ENCODE measurements around the gene NFIB.

Gene NFIB

DNA sequence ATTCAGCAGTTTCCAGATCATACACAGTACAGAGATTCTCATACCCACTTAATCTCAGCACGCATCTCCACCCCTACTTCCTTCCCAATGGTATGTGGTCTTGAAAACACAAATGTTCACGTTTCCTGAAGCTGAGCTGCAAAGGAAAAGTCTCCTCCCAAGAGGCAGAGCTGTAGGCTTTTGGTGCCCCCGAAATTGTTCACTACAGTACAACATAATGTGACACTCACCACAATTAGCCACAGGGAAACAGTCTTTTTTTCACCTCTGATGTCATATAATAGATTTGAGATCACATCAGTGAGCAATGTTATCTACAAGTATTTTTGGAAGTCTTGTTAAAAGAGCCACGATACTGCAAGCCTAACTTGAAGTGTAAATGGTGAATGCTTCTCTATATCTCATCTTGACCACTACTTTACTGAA, 40.2 kb downstream of the NFIB start:
- no peak for DNase-seq (ENCODE audit: low read depth)

DNA sequence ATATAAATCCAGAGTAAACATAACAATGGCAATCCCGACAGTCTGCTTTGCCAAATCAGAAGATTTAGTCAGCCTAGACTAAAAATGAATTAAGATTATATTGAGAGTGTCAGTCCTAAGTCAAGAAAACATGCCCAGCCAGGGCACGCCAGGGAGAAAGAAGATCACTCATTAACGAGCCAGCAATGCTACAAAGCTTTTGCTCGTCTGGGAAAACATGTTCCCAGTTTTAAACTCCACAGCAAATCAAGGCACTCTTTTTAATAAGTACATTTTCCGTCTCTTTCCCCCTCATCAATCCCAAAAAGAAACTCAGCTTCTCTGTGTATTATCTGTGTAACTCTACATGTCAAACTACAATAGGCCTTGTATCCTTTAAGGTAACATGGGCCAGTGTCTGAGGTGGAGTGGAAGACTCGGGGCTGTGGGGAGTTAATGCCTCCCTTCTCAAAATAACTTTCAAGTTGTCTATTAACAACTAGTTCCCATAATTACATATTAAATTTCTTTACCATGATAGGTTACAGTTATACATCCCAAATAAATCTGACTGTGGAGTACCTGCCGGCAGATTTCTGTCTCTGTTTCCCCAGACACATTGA, 40.9 kb downstream of the NFIB start:
- DNase-seq (ENCODE audit: low read depth), result no peak

DNA sequence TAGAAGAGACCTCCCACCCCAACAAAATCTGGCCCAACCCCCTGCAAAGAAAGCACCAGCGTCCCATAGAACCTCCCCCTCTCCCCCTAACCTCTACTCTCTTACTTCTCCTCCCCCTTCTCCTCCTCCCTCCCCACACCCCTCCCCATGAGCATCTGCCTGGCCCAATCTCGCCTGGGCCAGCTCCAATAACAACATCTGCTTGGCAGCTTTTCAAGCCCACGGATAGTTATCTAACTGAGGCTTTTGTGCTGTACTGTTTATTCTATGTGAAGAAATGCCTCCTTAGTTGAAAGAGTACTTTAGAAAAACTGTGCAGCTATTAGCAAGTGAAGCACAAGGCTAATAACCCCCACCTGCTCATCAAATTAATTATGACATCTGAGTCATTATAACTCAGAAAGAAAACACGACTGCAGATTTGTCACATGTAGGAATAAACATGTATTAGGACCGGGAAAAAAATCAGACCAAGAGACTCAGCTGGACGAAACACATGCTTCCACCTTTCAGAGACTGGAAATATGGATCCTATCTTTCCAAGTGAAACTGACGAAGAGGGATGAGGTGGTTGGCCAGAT, 42.8 kb downstream of the NFIB start:
- no peak for DNase-seq (ENCODE audit: low read depth)

DNA sequence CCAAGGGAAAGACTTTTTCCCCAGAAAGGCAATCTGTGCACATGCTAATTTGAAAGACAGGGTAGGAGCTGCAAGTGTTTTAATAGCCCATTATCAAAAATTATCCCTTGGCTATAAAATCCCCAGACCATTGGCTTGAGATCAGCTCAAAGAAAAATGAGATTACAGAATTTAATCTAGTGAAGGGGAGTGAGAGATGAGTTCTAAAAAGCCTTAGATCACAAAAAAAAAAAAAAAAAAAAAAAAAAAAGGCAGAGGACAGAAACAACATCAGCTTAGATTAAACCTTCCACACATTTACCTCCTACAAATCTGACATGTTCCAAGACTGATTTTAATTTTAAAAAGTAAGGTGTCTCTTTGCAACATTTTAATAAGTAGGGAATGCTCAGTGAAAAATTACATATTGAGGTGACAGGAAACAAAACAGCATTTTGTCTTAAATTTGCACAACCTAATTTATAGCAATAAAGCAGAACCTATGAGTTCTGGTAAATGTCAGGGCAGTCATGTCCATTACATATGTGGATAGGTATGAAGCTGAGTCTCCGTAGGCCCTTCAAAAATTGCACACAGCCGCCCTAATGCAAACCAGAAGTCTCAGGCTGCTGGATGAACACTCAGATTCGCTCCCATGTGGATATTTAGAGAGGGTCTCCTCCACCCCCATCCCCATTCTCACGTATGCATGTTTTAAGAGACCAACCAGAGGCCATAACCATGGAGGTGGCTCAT, 43.4 kb downstream of the NFIB start:
- DNase-seq (ENCODE audit: low read depth), result no peak

DNA sequence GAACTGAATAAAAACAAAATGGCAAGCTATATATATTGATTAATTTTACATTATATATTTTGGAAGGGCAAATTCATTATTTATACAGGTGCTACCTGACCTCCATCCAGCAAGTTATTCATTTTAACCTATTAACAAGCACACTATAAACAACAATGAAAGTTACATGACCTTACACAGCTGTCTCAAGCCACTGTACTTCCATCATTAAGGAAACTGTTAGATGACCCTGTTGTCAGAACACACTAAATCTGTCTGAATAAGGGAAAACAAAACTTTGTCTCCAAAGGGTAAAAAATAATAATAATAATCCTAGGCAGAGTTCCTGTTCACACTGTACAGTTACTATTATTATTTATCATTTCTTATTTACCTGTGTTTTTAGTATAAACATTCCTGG, 44.0 kb downstream of the NFIB start:
- DNase-seq (ENCODE audit: low read depth), result no peak

DNA sequence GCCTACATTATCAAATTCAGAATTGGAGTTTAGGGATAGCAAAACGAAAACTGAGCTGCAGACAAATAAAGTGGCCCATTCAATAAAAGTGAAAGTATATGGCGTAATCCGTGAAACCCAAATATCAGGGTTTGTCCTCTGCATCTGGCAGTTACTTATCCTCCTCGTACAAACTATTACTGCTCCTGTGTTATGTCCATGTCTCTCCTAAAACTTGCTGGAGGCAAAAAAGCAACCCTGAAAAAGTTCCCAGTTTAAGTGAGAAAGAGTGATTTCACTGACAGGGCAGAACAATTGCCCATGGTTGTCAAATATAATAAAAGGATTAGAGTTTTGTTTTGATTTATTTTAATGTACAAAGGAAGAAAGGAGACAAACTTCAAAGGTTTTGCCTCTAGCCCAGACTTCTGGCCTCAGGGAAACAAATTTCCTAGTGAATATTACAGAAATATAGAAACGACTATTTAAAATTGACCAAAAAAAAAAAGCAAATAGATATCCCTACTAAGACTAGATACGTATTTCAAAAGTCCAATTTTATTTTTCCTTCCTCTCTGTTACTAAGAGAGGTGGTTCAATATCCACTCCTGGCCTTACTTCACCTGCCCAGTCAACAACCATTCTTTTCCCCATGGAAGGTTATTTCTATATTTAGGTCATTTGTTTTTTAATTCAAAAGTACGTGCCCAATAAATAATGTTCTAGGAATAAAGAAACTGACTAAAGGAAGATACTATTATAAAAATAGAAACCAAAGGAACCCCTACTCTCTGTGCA, 50.0 kb downstream of the NFIB start:
- no peak for DNase-seq (ENCODE audit: low read depth)

DNA sequence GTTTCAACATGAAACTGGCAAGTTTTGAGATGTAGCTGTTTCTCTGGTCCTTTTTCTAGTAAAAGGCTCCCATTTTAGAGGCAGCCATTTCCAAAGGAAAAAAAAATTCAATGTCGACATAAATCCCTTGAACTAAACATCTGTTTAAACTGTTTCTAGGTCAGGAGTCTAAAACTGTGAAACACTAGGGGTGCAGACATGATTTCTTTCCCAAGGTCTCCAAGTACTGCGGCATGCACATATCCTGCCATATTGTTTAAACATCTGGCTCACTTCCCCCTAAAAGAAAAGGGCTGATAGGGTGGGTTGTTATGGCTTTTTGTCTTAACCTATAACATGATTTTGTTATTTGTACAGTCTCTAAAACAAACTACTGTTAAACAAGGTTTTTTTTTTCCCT, 51.1 kb downstream of the NFIB start:
- no peak for DNase-seq (ENCODE audit: low read depth)

DNA sequence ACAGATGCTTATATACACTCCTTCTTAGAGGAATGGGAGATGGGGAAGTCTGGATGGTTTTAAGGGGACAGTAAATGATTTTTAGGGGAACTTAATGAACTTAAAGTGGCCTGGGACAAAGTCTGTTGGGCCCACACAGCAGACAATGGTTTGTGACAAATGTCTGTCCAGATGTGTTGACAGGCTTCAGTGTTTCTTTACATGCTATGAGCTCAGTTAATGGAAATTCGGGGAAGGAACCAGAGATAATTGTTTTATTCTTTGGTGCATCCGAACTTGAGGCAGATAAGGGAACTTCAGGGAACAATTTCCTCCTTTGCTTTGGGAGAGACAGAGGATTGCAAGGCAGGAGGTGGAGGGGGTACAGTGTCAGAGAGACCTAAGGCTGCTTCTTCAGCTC, 52.3 kb downstream of the NFIB start:
- no peak for DNase-seq (ENCODE audit: low read depth)

DNA sequence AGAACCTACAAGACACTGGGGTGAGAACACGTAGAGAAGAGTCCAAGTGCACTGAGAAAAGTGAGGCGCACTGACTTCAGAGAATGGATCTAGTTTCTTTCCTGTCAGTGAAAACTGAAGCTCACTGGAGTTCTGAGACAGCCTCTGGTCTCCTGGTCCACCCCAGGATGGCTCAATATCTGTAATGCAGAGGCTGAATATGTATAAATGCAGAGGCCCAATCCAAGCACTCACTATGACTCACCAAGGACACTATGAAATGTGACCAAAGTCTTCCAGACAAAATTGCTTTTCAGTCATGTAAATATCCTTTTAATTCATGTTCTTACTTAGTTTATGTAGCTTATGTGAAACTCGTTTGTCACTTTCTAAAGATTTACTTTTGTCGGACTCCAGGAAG, 53.8 kb downstream of the NFIB start:
- no peak for DNase-seq (ENCODE audit: low read depth)

DNA sequence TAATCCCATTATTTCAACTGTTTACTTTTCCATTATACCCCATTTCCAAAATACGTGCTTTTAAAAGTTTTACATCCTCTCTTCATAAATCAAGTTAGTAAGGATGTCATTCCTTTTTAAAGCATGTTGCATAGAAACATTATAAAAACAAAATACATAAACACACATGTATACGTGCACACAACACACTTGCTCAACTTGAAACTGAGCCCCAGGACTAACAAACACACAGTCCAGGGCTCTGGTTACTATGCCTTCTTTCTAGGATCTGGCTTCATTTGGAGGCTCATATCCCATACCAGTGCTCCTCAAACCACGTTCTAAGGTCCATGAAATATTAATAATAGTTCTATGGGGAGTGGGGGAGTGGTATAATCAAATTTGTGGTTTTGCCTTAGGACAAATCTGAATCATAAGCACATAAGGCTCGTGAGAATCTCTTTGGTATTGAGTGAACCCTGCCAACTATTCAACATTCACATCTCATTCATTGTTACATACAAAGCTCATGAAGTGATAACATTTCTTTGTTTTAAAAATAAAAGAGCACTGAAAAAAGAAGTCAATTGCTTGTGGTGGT, 55.2 kb downstream of the NFIB start:
- no peak for DNase-seq (ENCODE audit: low read depth)

DNA sequence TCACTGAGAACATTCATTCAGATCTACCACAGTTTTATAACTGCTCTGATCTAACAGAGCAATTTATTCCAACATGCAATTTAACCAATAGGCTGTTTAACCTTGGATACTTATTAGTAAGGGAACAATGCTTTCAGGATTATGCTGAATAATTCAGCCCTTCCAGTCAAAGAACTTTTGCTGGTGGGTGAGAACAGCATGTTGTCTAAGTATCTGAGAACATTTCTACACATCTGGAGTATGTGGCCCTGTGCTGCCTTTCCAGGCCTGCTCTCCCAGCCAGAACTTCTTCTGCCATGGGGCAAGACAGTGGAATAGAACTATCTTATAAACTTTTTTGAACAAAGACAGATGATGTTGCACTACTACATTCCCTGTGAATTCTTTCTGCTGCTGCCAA, 55.8 kb downstream of the NFIB start:
- no peak for DNase-seq (ENCODE audit: low read depth)

DNA sequence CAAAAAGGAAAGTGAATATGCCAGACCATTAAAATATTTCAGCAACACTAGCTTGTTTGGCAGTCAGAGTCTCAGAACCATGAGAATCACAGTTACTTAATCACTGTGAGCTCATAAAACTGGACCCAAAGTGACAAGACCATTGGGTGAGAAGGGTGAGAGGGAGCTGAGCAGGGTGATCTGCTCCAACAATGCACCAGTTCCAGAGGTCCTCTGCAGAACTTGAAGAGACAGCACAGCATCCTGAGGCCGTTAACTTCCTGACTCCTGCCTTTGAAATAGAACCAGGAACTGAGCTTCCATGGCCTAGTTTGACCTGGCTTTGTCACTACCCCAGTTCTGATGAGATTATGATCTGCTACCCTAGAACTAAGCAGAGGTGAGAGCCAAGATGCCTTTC, 57.4 kb downstream of the NFIB start:
- DNase-seq (ENCODE audit: low read depth), result no peak

DNA sequence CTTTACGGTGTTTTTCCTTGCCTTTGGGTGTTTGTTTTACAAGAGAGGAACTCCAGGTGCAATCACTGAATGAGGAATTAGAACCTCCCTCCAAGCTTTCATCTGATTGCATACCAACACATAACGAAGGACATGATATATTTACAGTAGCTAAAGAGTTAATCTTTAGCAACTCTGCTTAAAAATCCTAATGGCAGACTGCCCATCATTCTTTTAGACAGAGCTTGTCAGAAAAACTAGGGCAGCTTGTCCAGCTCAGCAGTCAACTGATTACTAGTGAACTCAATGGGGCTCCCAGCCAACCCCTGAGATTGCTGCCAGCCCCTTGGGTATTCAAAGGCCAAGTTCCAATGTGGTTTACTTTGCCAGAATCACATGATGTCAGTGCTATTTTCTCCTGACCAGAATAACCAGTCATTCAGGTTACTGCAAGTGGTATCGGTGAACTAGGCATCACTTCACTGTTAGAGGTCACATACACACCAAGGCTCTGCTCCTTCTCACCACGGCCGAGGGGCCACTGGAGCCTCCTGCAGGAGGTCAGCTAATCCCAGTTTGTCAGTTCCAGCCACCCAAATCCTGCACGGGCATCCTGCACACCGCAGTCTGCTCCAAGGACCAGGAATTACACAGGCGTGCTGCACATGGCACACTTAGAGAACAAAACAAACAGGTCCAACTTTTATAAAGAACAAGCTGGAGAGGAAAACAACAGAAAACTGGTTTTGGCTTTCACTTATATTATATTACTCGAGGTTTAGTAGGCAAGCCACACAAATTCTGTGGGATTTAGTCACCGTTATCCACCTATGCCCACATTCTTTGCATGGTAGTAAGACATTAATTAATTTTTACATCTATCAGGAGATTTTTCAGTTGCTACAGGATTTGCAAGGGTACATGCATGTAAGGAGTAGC, 62.5 kb downstream of the NFIB start:
- DNase-seq (ENCODE audit: low read depth), result no peak

DNA sequence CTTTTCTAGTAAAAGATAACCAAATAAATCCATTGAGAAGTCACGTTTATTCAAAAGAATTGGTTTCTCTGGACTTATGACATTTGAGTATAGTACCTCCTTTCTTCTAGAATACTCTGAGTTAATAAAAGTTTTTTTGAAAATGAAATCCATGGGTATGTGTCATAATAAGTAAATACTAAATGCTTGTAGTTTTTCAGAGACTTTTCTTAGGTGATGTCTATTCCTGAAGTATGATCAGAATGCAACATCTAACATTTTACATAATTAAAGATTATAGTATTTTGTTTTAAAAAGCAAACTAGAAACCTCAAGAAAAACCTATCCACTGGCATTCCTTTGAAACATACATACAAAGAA, 63.2 kb downstream of the NFIB start:
- DNase-seq (ENCODE audit: low read depth), result no peak

DNA sequence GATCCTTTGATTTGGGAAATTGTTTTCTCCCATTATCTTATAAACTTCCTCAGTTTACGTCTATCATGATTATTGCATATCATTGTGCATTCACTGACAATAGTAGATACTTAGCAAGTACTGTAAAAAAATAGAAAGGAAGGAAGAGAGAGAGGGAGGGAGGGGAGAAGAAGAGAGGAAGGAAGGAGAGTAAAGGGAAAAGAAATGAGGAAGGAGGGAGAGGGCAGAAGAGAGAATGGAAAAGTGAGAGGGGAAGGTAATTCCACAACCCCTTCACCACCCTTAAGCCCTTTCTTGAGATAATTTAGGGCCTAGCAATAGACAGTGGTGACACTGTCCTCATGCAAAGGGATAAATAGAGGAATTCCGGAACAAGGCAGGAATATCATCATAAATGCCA, 64.4 kb downstream of the NFIB start:
- no peak for DNase-seq (ENCODE audit: low read depth)

DNA sequence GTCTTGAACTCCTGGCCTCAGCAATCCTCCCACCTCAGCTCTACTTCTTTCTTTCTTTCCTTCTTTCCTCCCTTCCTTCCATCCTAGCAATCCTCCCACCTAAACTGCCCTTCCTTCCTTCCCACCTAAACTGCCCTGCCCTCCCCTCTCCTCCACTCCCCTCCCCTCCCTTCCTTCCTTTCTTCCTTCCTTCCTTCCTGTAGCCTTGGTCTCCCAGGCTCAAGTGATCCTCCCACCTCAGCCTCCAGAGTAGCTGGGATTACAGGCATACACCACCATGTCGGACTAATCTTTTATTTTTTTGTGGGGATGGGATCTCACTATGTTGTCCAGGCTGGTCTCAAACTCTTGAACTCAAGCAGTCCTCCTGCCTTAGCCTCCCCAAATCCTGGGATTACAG, 65.8 kb downstream of the NFIB start:
- no peak for DNase-seq (ENCODE audit: low read depth)

DNA sequence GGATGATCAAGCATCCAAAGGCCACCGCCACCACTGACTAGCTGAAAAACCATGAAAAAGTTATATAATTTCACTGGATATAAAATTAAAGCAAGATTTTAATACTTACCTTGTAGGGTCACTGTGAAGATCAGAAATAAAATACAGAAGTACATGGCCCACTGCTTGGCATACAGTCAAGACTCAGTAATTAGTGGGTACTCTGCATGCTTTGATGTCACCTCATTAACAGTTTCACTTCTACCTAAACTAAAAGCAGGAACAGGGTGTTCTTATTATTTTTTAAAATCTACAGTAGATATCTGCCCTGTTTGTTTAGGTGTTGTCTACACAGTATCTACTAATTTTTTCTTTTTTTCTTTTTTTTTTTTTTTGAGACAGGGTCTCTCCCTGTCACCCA, 66.4 kb downstream of the NFIB start:
- no peak for DNase-seq (ENCODE audit: low read depth)

DNA sequence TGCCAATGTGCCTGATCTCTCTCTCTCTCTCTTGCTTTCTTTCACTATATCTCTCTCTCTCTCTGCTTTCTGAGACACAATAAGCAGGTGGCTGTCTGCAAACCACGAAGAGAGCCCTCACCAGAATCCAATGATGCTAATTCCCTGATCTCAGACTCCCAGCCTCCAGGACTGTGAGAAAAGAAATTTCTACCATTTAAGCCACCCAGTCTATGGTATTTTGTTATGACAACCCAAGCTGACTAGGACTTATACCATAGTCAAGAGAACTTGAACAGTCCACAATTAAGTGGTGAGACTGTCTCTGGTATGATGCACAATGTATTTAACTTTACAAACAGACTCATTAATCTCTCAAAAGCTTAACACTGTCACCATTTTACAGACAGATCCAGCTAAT, 67.0 kb downstream of the NFIB start:
- no peak for DNase-seq (ENCODE audit: low read depth)

DNA sequence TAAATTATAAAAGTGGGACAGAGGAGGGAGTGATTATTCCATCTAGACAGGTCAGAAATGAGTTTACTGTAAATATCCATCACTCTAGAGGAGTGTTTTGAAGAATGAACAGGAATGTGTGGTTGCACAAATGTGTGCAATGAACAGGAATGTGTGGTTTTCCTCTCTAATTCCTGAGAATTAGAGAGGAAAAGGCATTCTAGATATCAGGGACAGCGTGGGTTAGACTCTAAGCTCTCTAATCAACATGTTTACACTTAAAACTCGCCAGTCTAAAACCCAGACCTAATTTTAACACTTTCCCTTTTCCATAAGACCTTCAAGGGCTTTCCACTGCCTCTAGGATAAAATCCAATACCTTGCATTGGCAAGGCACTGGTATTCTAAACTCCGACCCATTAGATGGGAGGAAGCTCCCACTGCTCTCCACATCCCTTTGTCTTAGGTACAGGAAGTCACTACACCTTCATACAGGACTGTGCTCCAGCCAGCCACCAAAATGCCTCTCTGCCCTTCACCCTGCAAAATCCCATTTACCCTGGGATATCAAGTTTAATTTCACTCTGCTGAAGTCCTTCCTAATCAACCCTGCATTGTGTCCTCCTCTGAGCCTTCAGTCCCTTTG, 67.9 kb downstream of the NFIB start:
- no peak for DNase-seq (ENCODE audit: low read depth)

DNA sequence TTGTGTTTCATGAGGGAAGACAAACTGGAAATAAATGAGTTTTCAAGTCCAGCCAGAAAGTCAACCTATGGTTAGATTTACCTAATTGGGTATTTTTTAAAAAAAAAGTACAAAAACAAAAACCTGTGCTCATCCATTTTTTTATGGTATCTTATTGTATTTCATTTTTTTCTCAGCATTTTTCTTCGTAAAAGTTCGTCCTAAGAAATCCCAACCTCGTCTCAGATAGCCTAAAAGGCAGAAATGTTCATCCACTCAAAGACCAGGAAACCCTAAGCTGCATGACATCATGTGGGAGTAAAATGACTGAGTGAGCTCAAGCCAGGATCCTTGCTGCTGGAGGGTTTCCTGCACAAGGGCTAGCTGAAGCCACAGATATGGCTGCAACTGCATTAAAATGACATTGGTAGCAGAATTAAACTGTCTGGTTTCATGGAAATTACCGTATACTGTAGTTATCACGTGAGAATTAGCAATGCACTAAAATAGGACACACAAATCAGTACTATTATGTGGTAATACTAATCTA, 70.4 kb downstream of the NFIB start:
- DNase-seq (ENCODE audit: low read depth), result no peak
